NCI-H446 treated with DMSO at 0.1 percent for 48 hours (cell line): ENCODE results near the gene SLC41A3.

Experiments
- DNase-seq: peaks from one replicate; lab custom pipeline; 2025; lab: John Stamatoyannopoulos, UW

SLC41A3 gene

DNA sequence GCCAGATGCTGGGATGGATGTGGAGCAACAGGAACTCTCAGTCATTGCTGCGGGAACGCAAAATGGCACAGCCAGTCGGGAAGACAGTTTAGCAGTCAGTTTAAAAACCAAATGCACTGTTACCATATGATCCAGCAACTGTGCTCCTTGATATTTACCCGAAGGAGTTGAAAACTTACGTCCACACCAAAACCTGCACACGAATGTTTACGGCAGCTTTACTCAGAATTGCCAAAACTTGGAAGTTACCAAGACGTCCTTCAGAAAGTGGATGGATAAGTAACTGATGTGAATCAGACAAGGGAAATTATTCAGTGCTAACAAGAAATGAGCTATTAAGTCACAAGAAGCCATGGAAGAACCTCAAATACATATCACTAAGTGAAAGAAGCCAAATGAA is 36.1 kb upstream of the SLC41A3 start:
- no peak for DNase-seq

DNA sequence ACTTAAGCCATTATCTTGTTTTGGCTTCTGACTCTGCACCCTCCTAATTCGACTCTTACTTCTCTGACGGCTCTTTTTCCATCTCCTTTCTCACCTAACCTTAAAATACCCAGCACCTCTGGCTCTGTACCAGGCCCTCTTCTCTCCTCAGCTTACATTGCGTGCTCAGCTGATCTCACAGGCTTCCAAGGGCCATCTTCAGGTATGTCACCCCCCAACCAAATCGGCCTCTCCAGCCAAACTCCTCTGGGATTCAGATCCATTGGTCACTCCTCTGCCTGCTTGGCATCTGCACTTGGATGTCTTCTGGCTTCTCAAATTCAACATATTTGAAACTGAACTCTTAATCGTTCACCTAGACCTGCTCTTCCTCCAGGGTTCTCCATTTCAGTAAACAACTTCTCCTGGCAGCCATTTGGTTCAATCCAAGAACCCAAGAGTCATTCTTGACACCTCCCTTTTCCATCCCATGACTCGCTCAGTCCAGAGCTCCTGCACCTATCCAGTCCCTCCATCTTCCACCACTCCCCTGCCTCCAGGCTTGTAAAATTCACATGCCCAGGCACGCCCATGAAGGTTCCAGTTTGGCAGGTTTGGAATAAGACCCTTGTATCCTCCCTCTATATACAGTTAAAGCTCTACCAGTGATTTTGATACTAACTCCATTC is 35.2 kb upstream of the SLC41A3 start:
- DNase-seq: no peak

DNA sequence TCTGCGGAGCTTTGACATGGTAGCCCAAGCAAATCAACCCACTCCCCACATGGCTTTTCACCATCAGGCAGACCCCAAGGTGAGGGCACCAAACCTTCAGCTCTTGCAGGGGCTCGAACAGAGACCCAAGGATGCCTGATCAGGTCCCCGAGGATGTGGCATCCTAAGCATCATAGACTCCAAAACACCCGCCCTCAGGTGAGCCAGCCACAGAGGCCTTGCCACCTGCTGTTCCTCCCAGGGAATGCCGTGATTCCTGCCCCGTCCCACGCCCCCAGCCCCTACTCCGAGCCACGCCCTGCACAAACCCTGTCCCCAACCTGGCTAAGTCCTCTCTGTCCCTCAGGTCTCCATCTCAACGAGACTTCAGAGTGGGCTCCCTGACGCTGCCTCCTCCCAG is 34.7 kb upstream of the SLC41A3 start:
- no peak for DNase-seq

DNA sequence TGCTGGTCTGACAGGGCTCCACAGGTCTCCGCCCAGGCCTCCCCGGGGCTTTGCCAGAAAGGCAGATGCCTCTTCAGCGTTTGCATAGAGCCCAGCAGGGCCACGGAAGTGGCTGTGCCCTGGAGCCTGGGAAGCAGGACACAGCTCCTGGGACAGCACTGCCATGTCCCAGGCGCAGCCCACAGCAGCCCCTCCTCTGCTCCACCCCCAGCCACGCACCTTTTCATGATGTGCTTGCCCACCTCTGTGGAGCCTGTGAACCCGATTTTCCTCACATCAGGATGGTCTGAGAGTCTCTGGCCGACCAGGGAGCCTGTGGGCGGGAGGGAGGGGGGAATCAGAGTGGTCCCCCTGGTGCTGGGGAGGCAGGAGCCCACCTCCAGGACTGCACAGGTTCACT is 33.9 kb upstream of the SLC41A3 start:
- DNase-seq: no peak

DNA sequence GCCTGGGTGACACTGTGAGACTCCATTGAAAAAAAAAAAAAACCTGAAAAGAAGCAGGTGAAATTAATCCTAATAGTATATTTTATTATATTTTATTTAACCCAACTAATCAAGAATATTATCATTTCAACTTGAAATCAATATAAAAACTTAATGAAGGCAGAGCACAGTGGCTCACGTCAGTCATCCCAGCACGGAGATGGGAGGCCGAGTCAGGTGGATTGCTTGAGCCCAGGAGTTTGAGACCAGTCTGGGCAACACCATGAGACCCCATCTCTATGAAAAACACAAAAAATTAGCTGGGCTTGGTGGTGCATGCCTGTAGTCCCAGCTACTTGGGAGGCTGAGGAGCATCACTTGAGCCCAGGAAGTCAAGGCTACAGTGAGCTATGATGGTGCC is 33.3 kb upstream of the SLC41A3 start:
- no peak for DNase-seq

DNA sequence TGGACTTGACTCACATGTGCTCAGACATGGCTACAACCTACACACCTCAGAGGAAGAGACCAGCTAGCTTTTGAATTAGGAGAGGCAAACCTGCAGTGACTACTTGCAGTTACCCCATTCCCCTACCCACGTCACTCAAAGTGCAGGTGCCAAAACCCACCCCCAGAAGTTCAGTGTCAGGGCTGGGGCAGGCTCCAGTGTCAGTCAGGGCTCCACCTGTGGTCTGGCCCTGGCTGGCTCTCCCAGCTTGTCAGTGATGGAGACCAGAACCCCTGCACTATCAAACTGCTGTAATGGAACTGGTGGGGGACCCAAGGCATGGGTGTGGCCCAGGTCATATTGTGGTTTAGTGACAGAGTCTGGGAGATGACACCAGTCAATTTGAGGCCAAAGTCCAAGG is 32.6 kb upstream of the SLC41A3 start:
- no peak for DNase-seq

DNA sequence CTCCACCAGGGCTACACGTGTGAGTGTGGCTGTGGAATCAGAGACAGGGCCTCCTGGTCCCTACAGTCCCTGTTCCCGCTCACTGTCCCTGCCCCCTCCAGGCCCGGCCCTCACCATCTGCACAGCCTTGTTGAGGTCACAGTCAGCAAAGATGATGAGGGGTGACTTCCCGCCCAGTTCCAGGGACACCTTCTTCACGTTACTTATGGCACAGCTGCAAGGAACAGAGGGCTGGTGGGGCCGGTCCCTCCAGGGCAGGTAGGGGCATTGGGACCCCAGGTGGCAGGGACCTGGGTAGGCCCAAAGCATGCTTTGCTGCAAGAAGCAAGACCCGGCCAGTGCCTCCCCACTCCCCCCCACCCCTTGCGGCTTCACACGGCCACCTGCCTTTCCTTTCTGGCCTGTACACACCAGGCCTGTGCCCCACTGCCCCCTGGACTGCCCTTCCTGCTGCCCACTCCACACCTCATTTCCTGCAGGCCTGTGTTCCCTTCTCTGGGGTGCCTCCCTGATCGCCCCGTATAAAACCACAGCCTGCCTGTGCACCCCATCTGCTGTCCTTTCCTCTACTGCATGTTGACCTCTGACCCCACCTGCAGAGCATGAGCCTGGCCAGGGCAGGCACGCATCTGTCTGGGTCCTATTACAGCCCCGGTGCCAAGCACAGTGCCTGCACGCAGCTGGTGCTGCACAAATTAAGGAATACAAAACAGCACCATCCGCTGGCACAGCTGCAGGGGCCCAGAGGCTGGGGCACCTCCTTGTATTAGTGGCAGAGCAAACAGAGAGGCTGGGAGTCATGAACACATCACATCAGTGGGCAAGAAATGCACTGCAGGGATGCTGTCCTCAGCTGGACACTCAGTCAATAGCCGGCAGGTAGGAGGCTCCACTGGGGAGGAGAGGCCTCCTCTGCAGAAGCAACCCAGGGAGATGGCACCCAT is 30.8 kb upstream of the SLC41A3 start:
- no peak for DNase-seq

DNA sequence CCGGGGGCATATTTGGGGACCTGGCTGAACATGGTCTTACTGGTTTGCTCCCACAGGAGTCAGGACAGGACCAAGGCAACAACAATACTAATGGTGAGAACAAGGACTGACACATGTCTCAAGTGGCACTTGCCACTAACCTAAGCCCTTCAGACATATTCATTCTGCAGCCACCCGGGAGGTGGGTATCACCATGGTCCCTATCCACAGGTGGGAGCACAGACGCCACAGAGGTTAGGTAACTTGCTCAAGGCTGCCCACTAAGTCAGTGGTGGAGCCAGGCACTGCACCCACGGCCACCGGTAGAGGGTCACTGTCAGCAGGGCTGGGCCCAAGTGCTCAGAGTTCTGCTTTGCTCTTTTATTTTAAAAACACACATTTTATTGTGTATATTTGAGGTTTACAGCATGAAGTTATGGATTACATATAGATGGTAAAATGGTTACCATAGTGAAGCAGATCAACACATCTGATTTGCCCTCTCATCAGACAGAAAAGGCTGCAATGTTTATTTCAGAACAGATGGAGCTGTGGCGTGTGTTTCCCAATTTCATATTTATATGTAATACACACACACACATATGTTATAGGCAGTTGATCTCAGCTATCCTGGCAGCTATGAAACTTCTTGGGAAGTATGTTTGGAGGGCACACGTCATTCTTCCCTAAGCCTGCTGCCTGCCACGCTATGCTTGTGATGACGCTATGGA is 30.0 kb upstream of the SLC41A3 start:
- no peak for DNase-seq

DNA sequence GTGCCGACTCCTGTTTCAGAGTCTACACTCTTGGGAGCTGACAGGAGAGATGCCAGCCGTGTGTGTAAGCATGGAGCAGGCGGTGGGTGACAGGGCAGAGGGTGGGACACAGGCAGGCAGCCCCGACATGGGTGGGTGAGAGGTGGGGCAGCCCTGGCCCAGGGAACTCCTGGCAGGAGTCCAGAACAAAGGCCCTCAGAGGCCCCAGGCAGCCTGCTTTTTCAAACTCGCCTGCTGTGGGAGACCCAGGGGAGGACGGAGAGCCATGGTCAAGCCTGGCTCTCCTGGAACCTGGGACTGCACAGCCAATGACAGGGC is 29.3 kb upstream of the SLC41A3 start:
- DNase-seq: no peak

DNA sequence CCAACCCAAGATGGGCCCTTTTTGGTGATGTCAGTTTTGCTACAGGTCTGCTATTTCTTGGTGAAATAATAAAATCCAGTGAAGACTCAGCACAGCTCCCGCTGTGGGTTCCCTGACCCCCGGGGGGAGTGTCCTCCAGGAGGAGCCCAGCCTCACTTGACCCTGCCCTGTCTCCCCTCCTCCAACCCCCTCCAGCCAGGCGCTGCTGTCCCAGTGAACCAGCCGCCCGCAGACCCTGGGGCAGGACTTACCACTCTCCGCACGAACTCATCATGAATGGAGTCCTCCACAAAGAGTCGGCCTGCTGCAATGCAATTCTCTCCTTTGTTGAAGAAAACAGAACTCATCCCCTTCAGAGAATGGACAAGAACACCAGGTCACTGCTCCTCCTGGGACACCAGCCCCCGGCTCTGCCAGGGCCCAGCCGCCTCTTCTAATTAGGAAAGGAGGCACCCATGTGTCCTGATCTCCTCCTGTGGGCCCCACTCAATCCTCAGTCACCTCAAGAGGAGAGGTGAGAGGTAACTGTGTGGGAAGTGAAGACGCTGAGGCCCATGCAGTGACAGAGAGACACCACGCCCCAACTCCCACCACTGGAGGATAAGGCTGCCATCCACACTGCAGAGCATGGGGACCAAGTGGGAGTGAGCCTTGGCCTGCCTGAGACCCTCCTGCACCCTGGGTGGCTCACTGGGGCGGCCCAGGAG is 28.8 kb upstream of the SLC41A3 start:
- DNase-seq: no peak

DNA sequence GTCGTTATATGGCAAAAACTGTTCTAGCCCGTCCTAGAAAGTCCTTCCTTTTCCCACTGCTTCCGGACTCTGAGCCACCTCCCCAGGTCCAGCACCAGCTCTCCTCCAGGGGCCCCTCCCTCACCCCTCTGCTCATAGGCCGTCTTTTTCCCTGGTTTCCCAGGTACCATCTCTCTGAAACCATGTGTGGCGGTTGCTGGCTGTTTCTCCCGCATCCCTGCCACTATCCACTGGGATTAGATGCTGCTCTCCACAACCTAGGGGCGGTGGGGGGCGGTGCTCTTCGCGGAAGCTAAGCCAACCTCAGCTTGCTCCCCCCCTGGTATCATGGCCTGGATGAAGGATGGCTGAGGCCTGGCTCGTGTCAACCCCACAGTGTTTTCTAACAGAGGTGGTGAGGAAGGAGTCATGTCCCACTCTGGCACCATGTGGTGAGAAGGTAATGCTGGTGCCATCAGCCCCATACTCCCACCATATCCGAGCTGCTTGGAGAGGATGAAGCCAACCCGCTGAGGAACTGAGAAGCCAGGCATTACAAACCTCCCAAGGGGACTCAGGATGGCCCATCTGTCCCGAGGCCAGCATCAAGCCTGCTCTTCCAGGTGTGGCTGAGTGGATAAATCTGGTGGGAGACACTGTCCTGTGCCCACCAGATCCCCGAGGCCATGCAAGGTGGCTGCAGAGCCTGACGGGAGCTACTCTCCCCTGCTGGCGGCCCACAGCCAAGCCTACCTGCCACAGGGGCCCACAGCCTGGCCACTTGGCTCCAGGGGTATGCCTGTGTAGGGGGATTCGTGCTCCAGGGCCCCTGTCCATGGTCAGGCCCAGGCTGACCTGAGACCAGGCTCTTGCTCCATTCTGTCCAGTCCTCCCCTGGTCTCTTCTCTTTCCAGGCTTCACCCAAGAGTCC is 27.9 kb upstream of the SLC41A3 start:
- DNase-seq: no peak

DNA sequence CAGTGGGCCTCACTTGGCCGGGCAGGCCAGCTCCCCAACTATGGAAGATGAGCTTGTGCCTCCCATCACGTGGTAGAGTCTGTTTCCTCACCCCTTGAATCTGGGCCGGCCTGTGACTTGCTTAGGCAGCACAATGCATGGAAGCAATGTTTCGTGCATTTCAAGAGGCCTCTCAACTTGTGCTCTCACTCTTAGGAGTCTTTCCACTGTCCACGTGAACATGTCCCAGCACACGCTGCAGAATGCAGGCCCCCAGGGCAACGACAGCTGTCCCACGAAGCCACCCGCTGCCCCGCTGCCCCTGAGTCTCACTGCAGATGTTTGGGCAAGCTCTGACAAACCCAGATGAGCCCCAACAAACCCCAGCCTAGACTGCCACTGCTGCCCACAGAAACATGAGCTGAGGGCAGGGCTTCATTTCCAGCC is 27.2 kb upstream of the SLC41A3 start:
- no peak for DNase-seq

DNA sequence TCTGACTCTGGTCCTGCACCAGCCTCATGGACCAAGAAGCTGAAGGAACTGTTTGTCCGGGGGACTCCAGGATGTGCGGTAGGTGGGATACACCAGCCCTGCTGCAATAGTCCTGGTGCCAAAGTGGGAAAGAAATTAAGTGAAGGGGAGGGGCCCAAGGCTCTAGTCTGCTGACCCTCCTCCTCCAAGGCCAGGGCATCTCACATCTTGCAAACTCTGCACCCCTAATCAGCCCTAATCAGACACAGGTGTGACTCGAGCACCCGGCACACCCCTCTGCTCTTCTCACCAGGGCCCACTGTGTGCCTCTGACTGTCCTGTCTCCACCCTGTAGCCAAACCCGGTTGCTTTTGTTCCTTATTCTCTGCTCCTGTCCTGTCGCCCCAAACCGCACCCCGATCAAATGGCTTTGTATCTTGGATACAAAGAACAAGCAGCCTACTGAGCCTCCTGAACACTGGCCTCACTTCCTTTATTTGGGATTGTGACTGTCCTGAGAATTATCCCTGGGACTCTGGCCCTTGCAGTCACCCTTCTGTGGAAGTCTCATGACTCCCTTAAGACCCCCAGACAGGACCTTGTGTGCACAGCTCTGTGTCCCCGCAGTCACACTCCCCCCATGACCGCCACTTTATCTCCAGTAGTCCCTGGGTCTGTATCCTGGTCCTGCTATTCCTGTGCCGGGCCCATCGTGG is 26.7 kb upstream of the SLC41A3 start:
- DNase-seq: no peak

DNA sequence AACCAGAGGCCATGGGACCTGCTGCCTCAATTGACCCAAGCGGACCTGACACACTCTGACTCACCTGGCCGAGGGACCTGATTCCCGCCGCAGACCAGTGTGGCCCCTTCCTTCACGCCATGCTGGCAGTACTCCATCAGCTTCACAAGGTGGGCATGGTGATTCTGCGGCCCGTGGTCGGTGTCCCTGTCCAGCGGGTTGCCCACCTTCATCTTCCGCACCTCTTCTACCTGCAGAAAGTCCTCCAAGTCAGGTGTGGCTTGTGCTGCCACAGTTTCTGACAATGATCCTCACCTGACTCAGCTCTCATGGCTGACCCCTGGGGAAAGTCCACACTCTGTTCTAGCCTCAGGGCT is 25.9 kb upstream of the SLC41A3 start:
- DNase-seq: no peak

DNA sequence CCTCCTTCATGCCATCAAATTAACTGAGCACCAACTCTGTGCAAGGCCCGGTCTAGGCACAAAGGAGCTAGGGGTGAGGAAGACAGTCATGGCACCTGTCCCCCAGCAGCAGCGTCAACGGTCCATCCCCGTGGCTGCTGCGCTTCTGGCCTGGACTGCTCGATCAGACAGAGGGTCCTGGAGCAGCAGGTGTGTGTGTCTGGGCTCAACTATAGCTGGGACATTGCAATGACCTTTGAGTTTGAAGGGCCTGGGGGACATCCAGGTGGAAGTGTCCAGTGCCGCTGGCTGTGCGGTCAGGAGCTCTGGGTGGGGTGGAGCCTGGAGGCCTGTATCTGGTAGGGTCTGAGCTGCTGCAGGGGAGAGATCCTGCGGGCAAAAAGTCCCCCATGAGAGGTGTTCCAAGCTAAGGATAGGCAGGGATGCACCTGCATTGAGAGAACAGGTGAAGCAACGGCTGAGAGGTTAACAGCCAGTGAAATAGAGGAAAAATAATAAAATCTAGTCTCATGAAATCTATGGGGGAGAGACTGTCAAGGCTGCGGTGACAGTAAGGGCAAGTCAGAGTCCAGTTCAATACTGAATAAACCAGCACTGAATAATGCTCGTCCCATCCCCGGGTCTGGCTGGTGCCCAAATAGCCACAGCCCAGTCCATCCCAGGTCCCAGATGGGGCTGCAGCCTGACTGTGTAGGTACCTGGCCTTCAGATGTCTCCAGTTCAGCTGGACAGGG is 25.4 kb upstream of the SLC41A3 start:
- no peak for DNase-seq

DNA sequence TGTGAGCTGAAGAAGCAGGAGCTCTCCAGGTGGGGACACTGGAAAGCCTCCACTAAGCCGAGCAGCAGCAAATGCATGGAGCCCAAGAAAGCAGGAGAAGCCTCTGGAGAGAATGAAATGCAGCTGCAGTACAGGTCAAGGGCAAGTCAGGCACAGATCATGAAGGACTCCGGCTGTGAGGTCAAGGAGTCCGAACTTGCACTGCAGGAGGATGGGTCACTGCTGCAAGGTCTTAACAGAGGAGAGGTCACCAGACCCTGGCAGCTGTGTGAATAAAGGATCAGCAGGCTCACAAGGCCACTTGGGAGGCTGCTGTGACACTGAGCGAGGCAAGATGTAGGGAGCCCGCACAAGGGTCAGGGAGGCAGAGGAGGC is 24.7 kb upstream of the SLC41A3 start:
- DNase-seq: no peak

DNA sequence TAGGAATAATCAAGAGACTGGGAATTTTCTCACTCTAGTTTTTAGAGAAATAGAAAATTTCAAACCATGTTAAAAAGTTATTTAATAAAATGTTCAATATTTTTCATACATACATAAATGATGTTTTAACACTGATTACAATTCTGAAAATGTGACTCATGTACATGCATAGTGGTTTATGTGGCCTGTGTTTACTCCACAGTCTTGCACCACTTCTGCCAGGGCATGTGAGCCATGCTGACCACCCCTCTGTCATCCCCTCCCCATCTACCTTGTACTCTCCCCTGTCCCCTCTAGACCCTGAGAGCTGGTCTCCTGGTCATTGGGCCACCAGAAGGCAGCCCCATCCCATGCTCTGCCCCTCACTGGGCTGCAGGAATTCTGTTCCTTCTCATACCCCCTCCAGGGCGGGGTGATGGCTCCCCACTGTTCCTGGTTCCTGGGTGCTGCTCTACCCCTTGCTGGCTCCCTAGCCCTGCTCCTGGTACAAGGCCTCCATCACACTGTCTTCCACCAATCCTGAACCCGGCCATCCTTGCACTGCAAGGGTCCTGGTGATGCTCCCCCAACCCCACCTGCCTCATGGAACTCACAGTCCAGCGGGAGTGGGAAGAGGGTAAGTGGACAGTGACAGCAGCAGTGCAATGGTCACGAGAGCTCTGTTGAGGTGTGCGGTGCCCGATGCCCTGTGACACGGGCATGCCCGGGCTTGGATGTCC is 24.2 kb upstream of the SLC41A3 start:
- no peak for DNase-seq

DNA sequence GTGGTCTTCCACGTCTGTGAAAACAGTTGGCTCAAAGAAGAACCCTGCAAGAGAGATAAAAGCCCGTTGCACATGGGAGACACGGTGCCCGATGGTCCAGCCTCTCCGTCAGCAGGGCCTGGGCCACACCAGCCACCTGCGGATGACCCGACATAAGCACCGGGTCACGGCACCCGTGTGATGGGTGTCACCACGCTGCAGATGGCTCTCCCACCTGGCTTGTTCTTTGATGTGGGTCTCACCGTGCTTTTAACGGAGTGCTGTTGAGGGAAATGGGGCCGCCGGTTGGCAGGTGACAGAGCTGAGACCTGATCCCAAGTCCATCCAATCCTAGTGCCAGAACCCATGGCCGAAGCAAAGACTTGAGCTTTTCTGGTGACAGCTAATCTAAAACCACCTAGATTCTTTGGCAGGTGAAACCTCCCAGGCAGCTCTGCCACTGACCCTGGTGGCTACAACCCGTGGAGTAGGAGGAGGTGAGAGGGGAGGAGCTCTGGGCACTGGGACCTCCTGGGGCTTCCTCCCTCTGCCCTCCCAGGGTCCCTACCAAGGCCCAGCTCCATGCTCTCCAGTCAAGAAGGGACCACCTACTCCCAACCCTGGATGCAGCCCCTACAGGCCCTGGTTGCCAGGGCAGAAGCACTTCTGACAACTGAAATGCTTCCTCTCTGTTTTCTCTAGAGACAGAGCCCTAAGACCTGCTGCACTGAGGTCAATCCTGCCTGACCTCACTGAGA is 23.4 kb upstream of the SLC41A3 start:
- DNase-seq: no peak
